Endothelial cell of umbilical vein (primary cell): ENCODE results near the gene PEX5L.

Experiments
- EZH2 ChIP-seq: IDR thresholded peaks from 2 replicates; pipeline ENCODE4 v1.6.1; 2012; ENCODE audit warnings: borderline replicate concordance, low read depth, mild to moderate bottlenecking, moderate library complexity, low read length, inconsistent platforms; ENCODE audit not compliant: severe bottlenecking
- POLR2A ChIP-seq: IDR thresholded peaks from 2 replicates; pipeline ENCODE4 v1.6.1; 2012; ENCODE audit warnings: low read depth, mild to moderate bottlenecking, control low read depth, low read length
- POLR2AphosphoS5 ChIP-seq: IDR thresholded peaks from 2 replicates; pipeline ENCODE4 v1.6.1; 2012; ENCODE audit warnings: low read depth, mild to moderate bottlenecking, control low read depth, low read length, moderate library complexity; ENCODE audit not compliant: insufficient read depth
- TF ChIP-seq, protein P1 (sequence below), 2 donors: IDR thresholded peaks; 1 replicate in 1 of 2; 2 replicates in 1 of 2; pipeline ENCODE4 v1.5.1; 2011; ENCODE audit warnings: low read length in 2 of 2, mild to moderate bottlenecking in 2 of 2, moderate library complexity in 2 of 2, control low read depth in 1 of 2, inconsistent platforms in 1 of 2, low read depth in 1 of 2; ENCODE audit not compliant: insufficient read depth in 1 of 2; ENCODE audit errors: extremely low read depth in 1 of 2

DNA sequence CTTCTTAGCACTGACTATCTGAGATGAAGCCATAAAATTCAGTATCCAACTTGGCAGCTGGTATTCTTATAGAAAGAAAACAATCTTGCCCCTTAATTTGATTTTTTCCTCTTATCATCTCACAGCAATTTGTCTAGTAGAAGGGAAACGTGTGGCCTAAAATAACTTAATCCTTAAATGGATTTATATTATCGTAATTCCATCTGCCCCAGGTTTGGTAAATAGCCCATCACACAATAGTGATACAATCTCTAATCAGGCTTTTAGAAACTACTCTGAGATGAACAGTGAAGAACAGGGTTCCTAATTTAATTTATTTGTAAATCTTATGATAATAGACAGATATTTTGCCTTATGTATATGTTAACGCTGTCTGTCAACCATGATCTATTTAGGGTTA is 24.8 kb downstream of the PEX5L start:
- TF ChIP-seq POLR2A = no peak
- TF ChIP-seq POLR2AphosphoS5 = no peak
- TF ChIP-seq EZH2 = no peak
- TF ChIP-seq, protein P1, sequence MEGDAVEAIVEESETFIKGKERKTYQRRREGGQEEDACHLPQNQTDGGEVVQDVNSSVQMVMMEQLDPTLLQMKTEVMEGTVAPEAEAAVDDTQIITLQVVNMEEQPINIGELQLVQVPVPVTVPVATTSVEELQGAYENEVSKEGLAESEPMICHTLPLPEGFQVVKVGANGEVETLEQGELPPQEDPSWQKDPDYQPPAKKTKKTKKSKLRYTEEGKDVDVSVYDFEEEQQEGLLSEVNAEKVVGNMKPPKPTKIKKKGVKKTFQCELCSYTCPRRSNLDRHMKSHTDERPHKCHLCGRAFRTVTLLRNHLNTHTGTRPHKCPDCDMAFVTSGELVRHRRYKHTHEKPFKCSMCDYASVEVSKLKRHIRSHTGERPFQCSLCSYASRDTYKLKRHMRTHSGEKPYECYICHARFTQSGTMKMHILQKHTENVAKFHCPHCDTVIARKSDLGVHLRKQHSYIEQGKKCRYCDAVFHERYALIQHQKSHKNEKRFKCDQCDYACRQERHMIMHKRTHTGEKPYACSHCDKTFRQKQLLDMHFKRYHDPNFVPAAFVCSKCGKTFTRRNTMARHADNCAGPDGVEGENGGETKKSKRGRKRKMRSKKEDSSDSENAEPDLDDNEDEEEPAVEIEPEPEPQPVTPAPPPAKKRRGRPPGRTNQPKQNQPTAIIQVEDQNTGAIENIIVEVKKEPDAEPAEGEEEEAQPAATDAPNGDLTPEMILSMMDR (IDR thresholded peaks at IDR 0.05; ENCODE audit: extremely low read depth in 1 of 2, insufficient read depth in 1 of 2, low read depth in 1 of 2, low read length in 2 of 2) = no peak
